Umbilical cord (tissue), 2 donors: Measurements from ENCODE around the gene SH3BGRL. TPM values are rescaled to one million over a fixed set of nuclear protein-coding genes. Genes with fewer than 3 reads are reported as not detected.
"Not testable (repeated sequence)": the region's sequence is repeated elsewhere in the genome, so short reads cannot be mapped to it uniquely, and the experiment has no call there.

Experiments
- DNase-seq: peaks from one replicate; pipeline ENCODE4 v3.0.0-alpha.2; 2015; ENCODE audit warnings: low spot score
- total RNA-seq: library from RNA; depleted of rRNA; stranded (reverse); fragments of >200 nt; gene quantifications from one replicate; pipeline ENCODE4 v1.2.3, GENCODE V29; 2014; ENCODE audit warnings: low replicate concordance; ENCODE audit not compliant: insufficient read depth

The SH3BGRL gene
- total RNA-seq, 1 donor from 2014 or later = 217 TPM

- peak; percentile 67 for DNase-seq
Measured at GRCh38 chrX:81259020-81259713, 57.3 kb downstream of the SH3BGRL start.

DNA sequence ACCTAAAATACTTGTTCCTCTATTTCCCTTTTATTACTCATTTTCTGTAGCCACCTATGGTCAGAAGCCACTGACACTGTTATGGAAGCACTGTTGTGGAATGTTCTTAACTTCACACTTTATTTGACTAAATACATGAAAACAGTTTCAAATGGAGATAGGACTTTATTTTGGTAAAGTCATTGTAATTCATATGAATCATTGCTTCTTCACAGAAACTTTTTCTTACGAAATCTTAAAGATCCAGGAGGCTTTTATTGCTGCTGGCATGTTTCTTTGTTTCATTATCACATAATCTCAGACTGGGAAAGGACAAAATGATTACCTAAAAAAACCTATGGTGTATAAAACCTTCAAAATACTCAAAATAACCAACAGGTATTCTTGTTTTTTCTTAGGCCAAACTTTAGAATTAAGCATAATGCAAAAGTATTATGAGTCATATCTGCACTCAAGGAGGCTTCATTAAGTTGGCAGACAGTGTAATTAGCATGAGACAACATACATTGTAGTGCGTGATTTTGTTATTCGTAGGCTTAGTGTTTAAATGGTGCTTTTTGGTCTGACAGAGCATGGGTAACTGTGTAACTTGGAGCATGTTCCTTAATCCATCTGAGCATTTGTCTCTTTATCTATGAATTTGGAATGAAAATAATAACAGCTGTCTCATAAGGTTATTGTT is 58.0 kb downstream of the SH3BGRL start:
- DNase-seq = no peak

GRCh38 chrX:81261576-81261975 is 59.7 kb downstream of the SH3BGRL start:
- DNase-seq = no peak

- DNase-seq = no peak
Measured at GRCh38 chrX:81263059-81263458, 61.2 kb downstream of the SH3BGRL start.

DNA sequence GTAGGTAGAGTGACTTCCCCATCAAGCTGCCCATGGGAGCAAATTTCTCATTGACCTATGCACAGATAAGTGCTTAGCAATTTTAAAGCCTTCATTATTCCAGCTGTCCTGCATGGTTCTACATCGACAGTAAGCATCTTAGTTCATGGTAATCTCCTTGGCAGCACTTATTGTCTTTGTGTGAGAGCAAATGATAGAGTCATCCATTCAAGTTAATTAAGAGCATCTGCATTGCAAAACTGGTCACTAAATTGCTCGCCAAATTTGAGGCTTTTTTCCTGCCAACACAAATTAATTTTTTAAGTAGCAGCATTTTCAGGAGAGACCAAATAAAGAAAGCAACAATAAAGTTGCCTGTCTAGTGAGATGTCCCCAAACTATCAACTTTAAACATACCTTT is 76.7 kb downstream of the SH3BGRL start:
- DNase-seq = no peak

GRCh38 chrX:81280148-81280547 is 78.2 kb downstream of the SH3BGRL start:
- no peak for DNase-seq

DNA sequence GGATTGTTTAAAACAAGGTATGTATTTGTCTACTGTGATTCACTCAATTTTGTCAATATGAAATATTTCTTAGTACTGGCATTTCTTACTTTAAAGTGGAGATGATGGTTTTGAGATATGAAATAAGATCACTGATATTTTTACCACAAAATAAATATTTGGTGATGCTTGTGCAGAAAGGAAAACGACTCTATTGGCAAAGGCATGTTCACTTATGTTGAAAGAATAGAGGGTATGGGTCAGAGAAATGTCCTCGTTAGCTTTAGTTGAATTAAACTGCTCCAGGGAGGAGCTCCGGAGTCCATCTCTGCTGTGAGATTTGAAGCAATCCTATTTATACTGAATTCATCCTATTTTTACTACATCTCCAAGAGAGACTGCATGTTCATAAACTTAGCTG is 84.2 kb downstream of the SH3BGRL start:
- no peak for DNase-seq

GRCh38 chrX:81286608-81287007 is 84.7 kb downstream of the SH3BGRL start:
- no peak for DNase-seq

DNA sequence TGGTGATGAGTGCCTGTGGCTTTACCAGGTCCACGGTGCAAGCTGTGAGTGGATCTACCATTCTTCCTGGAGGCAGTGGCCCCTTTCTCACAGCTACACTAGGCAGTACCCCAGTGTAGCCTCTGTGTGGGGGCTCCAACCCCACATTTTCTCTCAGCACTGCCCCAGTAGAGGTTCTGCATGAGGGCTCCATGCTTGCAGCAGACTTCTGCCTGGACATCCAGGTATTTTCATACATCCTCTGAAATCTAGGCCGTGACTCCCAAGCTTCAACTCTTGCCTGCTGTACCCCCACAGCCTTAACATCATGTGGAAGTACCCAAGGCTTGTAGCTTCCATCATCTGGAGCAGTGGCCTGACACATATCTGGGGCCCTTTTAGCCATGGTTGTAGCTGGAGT is 90.1 kb downstream of the SH3BGRL start:
- no peak for DNase-seq

DNA sequence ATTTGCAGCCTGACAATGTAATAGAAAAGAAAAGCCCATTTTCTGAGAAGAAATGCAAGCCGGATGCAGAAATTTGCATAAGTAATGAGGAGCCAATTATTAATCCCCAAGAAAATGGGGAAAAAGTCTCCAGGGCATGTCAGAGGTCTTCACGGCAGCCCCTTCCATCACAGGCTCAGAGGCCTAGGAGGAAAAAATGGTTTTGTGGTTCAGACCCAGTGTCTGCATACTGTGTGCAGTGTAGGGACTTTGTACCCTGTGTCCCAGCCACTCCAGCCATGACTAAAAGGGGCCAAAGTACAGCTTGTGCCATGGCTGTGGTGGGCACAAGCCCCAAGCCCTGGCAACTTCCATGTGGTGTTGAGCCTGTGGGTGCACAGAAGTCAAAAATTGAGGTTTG is 92.2 kb downstream of the SH3BGRL start:
- no peak for DNase-seq

DNA sequence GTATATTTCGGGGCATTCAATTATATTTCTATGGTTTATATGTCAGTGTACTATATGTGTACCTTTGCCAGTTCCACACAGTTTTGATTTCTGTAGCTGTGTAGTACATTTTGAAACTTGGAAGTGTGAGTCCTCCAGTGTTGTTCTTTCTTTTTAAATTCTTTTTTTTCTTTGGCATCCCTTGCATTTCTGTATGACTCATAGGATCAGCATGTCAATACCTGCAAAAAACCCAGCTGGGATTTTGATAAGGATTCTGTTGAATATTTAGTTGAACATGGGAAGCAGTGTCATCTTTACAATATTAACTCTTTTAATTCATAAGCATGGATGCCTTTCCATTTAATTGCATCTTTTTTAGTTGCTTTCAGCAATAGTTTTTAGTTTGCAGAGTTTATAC is 100.0 kb downstream of the SH3BGRL start:
- no peak for DNase-seq

- no peak for DNase-seq
Measured at GRCh38 chrX:81304563-81304962, 102.7 kb downstream of the SH3BGRL start.

GRCh38 chrX:81305240-81305639 is 103.3 kb downstream of the SH3BGRL start:
- no peak for DNase-seq

DNA sequence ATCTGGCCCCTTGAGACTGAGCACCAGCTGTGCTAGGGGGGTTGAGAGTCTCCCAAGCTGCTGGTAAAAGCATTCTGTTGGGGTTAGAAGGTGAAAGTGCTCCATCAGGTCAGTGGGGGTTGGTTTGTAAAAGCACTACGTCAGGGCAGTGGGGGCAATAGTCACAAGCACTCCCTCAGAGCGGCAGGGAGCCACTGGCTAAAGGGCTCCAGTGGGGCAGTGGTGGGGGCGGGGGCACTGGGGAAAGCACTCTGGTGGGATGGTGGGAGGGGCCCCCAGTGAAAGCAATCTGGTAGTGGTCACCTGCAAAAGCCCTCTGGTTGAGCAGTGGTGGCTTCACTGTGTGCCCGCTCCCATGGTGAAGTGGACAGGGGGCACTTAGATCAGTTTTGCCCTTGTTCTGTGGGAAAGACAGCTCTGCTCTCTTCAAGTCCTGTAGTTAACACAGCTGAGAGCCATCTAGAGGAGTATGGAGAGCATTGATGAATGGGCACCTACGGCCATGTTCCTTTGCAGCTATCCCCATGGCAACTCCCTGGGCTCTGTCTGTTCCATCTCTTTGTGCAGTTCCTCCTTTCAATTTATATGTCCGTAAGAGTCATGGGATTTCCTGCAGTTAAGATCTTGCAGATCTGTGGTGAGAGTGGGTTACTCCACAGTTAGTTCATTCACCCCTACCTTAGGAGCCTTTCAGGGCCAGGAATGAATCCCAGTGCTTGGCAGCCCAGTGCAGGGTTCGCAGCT is 106.4 kb downstream of the SH3BGRL start:
- DNase-seq = no peak

DNA sequence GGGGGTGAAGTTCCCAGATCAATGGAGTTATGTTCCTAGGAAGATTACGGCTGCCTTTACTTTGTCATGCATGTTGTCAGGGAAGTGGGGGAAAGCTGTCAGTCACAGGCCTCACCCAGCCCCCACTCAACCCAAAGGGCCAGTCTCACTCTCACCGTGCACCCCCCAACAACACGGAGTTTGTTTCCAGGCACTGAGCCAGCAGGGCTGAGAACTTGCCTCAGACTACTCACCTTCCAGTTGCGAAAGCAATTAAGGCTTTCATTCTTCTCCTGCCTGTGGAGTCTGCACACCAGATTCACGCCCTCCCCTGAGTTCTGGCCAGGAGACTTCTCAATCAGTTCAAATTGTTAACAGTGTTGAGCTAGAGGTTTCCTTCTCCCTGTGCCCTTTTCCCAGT is 114.3 kb downstream of the SH3BGRL start:
- DNase-seq = no peak

GRCh38 chrX:81331653-81332052 is 129.8 kb downstream of the SH3BGRL start:
- DNase-seq = not testable (repeated sequence)

GRCh38 chrX:81336455-81337152 is 134.7 kb downstream of the SH3BGRL start:
- DNase-seq = no peak

DNA sequence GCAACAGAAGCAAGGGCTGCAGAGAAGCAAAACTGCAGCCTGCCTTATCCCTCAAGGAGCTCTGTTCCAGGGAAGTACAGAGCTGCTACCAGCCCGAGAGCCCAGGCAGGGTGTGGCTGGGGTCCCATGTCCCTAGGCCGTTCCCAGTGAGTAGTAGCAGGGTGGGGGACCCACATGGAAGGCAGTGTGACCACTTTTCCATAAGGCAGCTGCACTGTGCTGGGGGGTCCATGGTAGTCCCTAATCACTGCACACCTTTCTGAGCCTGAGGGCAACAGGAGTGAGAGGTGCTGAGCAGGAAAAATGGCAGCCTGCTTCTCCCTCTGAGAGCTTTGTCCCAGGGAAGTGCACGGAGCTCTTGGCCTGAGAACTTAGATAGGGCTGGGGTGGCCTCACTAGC is 135.9 kb downstream of the SH3BGRL start:
- no peak for DNase-seq

GRCh38 chrX:81338924-81339323 is 137.0 kb downstream of the SH3BGRL start:
- DNase-seq = no peak

DNA sequence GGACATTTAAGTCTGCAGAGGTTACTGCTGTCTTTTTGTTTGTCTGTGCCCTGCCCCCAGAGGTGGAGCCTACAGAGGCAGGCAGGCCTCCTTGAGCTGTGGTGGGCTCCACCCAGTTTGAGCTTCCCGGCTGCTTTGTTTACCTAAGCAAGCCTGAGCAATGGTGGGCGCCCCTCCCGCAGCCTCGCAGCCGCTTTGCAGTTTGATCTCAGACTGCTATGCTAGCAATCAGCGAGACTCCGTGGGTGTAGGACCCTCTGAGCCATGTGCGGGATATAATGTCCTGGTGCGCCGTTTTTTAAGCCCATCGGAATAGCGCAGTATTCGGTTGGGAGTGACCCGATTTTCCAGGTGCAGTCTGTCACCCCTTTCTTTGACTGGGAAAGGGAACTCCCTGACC is 143.4 kb downstream of the SH3BGRL start:
- DNase-seq = not testable (repeated sequence)
